ENCODE measurements around the gene MICU2. TPM values are rescaled to one million over a fixed set of nuclear protein-coding genes. Genes with fewer than 3 reads are reported as not detected.

The MICU2 gene
- total RNA-seq, 6 experiments from 2014 or later = 31.3 to 37.1 (median 33.9) TPM

- TF ChIP-seq, protein P1, sequence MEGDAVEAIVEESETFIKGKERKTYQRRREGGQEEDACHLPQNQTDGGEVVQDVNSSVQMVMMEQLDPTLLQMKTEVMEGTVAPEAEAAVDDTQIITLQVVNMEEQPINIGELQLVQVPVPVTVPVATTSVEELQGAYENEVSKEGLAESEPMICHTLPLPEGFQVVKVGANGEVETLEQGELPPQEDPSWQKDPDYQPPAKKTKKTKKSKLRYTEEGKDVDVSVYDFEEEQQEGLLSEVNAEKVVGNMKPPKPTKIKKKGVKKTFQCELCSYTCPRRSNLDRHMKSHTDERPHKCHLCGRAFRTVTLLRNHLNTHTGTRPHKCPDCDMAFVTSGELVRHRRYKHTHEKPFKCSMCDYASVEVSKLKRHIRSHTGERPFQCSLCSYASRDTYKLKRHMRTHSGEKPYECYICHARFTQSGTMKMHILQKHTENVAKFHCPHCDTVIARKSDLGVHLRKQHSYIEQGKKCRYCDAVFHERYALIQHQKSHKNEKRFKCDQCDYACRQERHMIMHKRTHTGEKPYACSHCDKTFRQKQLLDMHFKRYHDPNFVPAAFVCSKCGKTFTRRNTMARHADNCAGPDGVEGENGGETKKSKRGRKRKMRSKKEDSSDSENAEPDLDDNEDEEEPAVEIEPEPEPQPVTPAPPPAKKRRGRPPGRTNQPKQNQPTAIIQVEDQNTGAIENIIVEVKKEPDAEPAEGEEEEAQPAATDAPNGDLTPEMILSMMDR (IDR thresholded peaks at IDR 0.05) = no peak
- peaks cover 8% of the 10 kb centered on the region; the same call in 1 of the 2 replicates for H3K36me3 Mint-ChIP-seq (ENCODE audit: low read depth)
- H3K4me1 Mint-ChIP-seq (ENCODE audit: low read depth) = peaks cover 18% of the 10 kb centered on the region
- no peak overlapping the region for H3K4me3 Mint-ChIP-seq
- H3K27me3 Mint-ChIP-seq (ENCODE audit: insufficient read depth) = no peaks in the 10 kb centered on the region
- no peak for DNase-seq
- no peak overlapping the region for H3K27ac Mint-ChIP-seq
- no peaks in the 10 kb centered on the region for H3K9me3 Mint-ChIP-seq
These were observed 158.2 kb downstream of the MICU2 start for GRCh38 chr13:21445759-21446158.

GRCh38 chr13:21443171-21443570 is 160.8 kb downstream of the MICU2 start:
- Mint-ChIP-seq H3K4me1 (ENCODE audit: low read depth) (peaks cover 18% of the 10 kb centered on the region), H3K4me3 (no peak overlapping the region), H3K27me3 (ENCODE audit: insufficient read depth) (no peaks in the 10 kb centered on the region), H3K36me3 (ENCODE audit: low read depth) (peaks cover 13% of the 10 kb centered on the region), H3K9me3 (no peaks in the 10 kb centered on the region), H3K27ac (no peak overlapping the region)
- TF ChIP-seq, protein P1 (IDR thresholded peaks at IDR 0.05) = no peak
- DNase-seq = no peak

Other genes with a start within 250 kb of the MICU2 start
- 10 to 100 TPM; 65.3 to 75.1 (median 69.6) TPM for gene ZDHHC20, start 144.9 kb downstream of the MICU2 start, total RNA-seq (2021; fragmentation: NEBNext Ultra II Directional; extraction: Animal tissue kit (Norgen Biotek cat#: 25700))
- not detected for gene FGF9, start 66.9 kb upstream of the MICU2 start, total RNA-seq (2021; fragmentation: NEBNext Ultra II Directional; extraction: Animal tissue kit (Norgen Biotek cat#: 25700))

All from HFFc6 (cell line).